Hepatocyte (in vitro differentiated cells): ENCODE measurements around the gene KRT3.

Experiments used
- EZH2 ChIP-seq: fragments of 200-600 bp; sonication (generic); IDR thresholded peaks from 2 replicates; pipeline ENCODE4 v1.6.1; 2016; ENCODE audit warnings: antibody characterized with exemption, mild to moderate bottlenecking, borderline replicate concordance
- TF ChIP-seq, protein P1 (sequence below): fragments of 200-600 bp; sonication (generic); IDR thresholded peaks from 2 replicates; pipeline ENCODE4 v1.5.1; 2016; ENCODE audit warnings: antibody characterized with exemption, mild to moderate bottlenecking; ENCODE audit not compliant: poor library complexity

DNA sequence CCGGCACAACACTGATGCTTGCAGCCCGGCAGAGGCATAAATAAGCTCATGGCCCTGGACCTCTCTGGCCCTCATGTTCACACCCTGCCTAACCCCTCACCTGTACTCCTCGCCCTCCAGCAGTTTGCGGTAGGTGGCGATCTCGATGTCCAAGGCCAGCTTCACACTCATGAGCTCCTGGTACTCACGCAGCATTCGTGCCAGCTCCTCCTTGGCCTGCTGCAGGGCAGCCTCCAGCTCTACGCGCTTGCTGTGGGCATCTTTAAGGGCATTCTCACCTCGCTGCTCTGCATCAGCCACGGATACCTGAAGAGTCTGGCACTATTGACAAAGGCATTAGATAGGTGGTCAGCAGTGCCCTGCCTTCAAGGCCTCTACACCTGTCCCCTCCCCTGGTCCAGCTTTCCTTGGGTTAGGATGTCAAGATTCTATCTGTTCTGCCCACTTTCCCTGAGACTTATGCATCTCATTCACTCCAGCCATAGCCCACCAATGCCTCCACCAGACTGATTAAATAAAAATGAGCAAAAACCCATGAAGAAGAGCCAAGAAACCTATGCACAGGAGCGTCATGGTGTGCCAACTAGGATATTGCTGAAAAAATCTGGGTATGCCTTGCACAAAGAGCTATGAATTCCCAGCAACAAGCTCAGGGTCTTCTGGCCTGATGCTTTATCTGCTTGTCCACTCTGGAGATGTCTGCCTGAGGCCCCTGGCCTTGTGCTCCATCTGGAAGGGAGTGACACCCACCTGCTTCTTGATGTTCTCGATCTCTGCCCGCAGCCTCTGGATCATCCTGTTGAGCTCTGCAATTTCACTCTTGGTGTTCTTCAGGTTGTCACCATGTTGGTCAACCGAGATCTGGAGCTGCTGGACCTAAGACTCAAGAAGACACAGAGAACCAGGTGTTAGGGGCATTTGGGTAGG is 11.9 kb upstream of the KRT3 start:
- TF ChIP-seq, protein P1, sequence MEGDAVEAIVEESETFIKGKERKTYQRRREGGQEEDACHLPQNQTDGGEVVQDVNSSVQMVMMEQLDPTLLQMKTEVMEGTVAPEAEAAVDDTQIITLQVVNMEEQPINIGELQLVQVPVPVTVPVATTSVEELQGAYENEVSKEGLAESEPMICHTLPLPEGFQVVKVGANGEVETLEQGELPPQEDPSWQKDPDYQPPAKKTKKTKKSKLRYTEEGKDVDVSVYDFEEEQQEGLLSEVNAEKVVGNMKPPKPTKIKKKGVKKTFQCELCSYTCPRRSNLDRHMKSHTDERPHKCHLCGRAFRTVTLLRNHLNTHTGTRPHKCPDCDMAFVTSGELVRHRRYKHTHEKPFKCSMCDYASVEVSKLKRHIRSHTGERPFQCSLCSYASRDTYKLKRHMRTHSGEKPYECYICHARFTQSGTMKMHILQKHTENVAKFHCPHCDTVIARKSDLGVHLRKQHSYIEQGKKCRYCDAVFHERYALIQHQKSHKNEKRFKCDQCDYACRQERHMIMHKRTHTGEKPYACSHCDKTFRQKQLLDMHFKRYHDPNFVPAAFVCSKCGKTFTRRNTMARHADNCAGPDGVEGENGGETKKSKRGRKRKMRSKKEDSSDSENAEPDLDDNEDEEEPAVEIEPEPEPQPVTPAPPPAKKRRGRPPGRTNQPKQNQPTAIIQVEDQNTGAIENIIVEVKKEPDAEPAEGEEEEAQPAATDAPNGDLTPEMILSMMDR = no peak
- no peak for TF ChIP-seq EZH2
